Lower leg skin (tissue), 3 donors: Measurements from ENCODE around the gene DYNLL2.

Experiments used
- CTCF ChIP-seq, 3 donors: fragments of 450-650 bp; IDR thresholded peaks; one replicate each; pipeline ENCODE4 v1.5.1; 2016; ENCODE audit warnings: antibody characterized with exemption in 3 of 3, mild to moderate bottlenecking in 3 of 3, moderate library complexity in 2 of 3
- POLR2A ChIP-seq, 2 donors: fragments of 450-650 bp; IDR thresholded peaks; one replicate each; pipeline ENCODE4 v1.6.1; 2016 to 2017; ENCODE audit warnings: antibody characterized with exemption in 2 of 2, mild to moderate bottlenecking in 1 of 2, moderate library complexity in 1 of 2

GRCh38 chr17:58127846-58128245 lies 44.6 kb downstream of the DYNLL2 start:
- TF ChIP-seq POLR2A (IDR thresholded peaks at IDR 0.05): no peak
- TF ChIP-seq CTCF (IDR thresholded peaks at IDR 0.05): no peak
